NCI-H510A treated with DMSO at 0.1 percent for 48 hours (cell line): ENCODE results near the gene UQCRC2.
"Not testable (repeated sequence)": the region's sequence is repeated elsewhere in the genome, so short reads cannot be mapped to it uniquely, and the experiment has no call there.

Experiments
- DNase-seq: peaks from one replicate; lab custom pipeline; 2025; lab: John Stamatoyannopoulos, UW

UQCRC2 gene

DNA sequence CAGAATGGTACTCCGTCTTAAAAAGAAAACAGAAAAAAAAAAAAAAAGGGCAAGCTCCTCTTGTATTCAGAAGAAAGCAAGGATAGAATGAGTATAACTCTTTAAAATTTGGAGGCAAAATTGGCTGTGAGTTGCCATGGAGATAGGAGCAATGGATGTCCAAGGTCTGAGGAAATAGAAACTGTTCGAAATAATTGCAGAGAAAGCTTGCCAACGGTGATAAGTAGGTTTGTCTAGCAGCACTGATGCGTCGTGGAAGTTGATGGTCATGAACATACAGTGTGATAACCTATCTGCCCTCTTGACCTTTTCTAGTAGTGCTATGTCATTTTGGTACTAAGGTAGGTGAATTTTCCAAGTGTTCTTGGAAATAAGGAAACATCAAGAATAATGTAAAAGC is 57.7 kb downstream of the UQCRC2 start:
- no peak for DNase-seq

DNA sequence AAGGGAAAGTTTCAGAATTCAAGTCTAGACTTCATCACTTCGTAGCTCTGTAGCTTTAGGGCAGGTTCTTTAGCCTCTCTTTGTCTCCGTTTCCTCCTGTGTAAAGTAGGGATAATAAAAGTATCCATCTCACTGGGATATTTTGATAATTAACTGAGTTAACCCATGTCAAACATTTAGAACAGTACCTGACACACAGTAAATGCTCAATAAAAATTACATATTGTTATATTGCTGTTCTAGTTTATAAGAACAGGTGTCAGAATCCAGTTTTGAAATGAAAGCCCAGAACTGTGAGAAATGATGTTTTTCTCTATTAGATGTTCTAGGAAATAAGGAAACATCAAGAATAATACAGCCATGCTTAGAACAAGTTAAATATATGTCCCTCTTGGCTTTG is 59.1 kb downstream of the UQCRC2 start:
- DNase-seq = no peak

DNA sequence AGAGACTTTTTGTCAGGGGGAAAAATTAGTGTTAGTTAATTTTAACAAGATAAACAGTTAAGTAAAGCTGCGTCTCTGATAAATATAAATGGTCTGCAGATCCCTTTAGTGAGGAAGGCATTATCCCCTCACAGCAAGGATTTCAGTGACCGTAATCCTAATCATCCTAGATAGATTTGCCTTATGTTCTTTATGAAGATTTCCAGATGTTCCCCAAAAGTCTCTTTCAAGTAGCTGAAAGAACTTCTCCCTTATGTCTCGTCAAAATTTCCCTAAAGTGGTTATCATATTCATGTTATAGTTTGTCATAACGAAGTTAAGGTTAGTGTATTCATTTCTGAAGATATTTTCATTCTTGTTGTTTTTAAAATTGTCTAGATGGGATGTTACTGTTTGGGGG is 60.3 kb downstream of the UQCRC2 start:
- DNase-seq = no peak

DNA sequence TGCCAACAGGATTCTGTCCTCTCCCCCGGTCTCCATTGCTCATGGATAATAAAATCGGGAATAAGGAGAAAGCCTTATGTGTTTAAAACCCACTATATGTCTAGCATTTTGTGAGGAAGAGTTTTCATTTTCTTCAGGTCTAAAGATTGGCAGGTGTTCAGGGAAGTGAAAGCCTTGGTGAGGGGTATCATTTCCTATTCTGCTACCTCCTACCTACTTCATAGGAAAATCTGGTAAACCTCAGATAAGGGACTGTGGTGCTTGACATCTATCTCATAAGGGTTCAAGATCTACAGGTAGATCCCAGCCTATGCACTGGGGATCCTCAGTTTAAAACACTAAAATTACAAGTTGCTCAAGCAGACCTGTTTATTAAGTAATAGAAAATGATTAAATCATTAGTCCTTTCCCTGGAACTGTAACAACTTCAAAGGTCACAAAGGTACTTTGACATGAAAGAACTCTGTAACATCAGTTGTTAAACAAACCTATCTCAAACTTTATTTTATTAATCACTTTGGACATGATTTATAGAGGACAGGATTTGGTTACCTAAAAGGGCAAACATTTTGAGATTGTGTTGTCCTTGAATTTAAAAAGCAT is 61.2 kb downstream of the UQCRC2 start:
- no peak for DNase-seq

GRCh38 chr16:22016927-22017326 is 63.8 kb downstream of the UQCRC2 start:
- no peak for DNase-seq

- DNase-seq = no peak
Observed at GRCh38 chr16:22018559-22018958, 65.4 kb downstream of the UQCRC2 start.

DNA sequence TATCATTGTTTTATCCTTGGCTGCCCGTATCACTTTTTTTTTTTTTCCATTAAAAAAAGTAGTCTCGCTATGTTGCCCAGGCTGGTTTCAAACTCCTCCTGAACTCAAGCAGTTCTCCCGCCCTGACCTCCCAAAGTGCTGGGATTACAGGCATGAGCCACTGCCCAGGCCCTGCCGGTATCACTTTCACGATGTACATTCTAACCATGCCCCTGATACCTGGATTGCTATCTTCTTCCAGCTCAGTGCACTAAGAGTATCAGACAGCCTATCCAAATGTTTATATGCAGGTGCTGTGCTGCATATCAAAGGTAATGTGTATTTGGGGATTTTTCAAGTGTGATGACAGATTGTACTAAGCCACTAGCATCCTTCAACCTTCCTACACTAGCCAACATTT is 69.0 kb downstream of the UQCRC2 start:
- DNase-seq = no peak

DNA sequence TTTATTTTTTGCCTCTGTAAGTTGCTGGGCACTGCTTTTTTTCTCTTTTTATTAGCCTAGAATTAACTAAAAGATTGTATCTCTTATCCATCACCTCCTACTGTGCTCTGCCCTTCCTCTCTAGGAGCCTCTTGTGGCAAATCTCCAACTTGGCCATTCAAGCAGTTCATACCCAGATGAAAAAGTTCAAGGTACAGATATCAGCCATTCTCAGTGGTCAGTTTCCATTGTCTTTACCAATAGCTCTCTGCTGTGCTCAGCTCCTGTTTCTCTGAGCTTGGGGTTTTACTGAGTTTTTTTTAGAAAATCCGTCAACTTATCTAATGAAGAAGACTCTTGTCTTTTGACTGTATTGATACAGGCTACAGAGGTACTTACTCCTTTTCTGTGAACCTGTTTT is 70.3 kb downstream of the UQCRC2 start:
- DNase-seq = no peak

DNA sequence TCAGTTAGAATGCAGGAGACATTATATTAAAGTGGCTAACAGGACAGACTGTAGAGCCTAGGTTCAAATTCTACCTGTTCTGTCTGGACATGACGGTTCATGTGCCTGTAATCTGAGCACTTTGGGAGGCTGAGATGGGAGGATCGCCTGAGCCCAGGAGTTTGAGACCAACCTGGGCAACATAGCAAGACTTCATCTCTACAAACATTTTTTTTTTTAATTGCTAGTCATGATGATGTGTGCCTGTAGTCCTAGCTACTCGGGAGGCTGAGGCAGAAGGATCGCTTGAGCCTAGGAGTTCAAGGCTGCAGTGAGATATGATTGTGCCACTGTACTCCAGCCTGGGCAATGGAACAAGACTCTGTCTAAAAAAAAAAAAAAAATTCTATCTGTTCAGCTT is 71.6 kb downstream of the UQCRC2 start:
- not testable (repeated sequence) for DNase-seq

- DNase-seq = no peak
Observed at GRCh38 chr16:22027633-22028032, 74.5 kb downstream of the UQCRC2 start.

- no peak for DNase-seq
Observed at GRCh38 chr16:22029632-22030031, 76.5 kb downstream of the UQCRC2 start.

DNA sequence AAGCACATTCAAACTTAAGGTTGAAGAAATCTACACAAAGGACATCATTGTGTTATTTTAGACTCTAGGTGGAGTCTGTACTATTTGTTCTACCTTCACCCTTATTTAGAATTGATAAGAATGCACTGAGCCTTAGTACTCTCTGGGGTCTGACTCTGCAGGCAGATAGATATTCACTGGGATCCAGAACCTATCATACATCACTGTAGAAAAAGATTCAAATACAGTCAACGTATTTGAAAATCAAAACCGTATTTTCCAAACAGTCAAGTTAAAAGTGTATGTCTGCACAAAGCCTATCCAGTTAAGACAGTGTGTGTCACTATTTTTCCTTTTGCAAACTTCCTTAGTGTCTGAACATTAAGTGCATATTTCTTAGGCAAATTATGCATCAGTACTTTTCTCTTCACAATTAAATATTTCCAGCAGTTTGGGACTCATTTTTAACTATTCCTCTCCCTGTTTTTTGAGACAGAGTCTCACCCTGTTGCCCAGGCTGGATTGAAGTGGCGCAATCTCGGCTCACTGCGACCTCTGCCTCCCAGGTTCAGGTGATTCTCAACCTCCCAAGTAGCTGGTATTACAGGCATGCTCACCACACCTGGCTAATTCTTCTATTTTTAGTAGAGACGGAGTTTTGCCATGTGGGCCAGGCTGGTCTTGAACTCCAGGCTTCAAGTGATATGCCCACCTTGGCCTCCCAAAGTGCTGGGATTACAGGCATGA is 77.1 kb downstream of the UQCRC2 start:
- no peak for DNase-seq

GRCh38 chr16:22031483-22032083 is 78.4 kb downstream of the UQCRC2 start:
- DNase-seq = no peak
